Suprapubic skin (tissue), 4 donors: ENCODE data around the gene CACNA2D2. TPM values are rescaled to one million over a fixed set of nuclear protein-coding genes. Genes with fewer than 3 reads are reported as not detected.
A peak's percentile ranks its signal among the peaks of the same experiment; 100 is the strongest.

Experiments used
- DNase-seq, 2 donors: peaks; one replicate each; pipeline ENCODE4 v3.0.0-alpha.2; 2019; ENCODE audit warnings: low spot score in 2 of 2
- H3K27ac ChIP-seq: fragments of 200-600 bp; sonication (generic); one replicate; pipeline ENCODE4 v1.5.1; 2019
- H3K27me3 ChIP-seq: fragments of 200-600 bp; sonication (generic); one replicate; pipeline ENCODE4 v1.5.1; 2019
- H3K36me3 ChIP-seq: fragments of 200-600 bp; sonication (generic); one replicate; pipeline ENCODE4 v1.5.1; 2019
- H3K4me1 ChIP-seq: fragments of 200-600 bp; sonication (generic); one replicate; pipeline ENCODE4 v1.5.1; 2019
- H3K4me3 ChIP-seq: fragments of 200-600 bp; sonication (generic); one replicate; pipeline ENCODE4 v1.5.1; 2019; ENCODE audit warnings: mild to moderate bottlenecking
- H3K9me3 ChIP-seq: fragments of 200-600 bp; sonication (generic); one replicate; pipeline ENCODE4 v1.5.1; 2019
- EP300 ChIP-seq: sonication (generic); formaldehyde crosslinking; IDR thresholded peaks from one replicate; pipeline ENCODE4 v1.6.1; 2017; ENCODE audit warnings: antibody characterized with exemption
- POLR2A ChIP-seq, 2 donors: fragments of 450-650 bp; IDR thresholded peaks; one replicate each; pipeline ENCODE4 v1.6.1; 2017; ENCODE audit warnings: antibody characterized with exemption in 2 of 2, mild to moderate bottlenecking in 2 of 2, moderate library complexity in 2 of 2
- POLR2AphosphoS5 ChIP-seq, 3 donors: sonication (generic); formaldehyde crosslinking; IDR thresholded peaks; one replicate each; pipeline ENCODE4 v1.6.1; 2017; ENCODE audit warnings: antibody characterized with exemption in 3 of 3
- WGBS: methylation state at CpG from one replicate; pipeline ENCODE4 v1.1.5; 2018; 5-methylcytosine and 5-hydroxymethylcytosine counted together
- total RNA-seq, 4 donors: library from RNA; depleted of rRNA; stranded (reverse); fragments of >200 nt; gene quantifications; one replicate each; pipeline ENCODE4 v1.1.0, GENCODE V29; 2016
- TF ChIP-seq, protein P1 (sequence below), 2 donors: fragments of 200-600 bp in 1 of 2; fragments of 450-650 bp in 1 of 2; sonication (generic) in 1 of 2; IDR thresholded peaks; one replicate each; pipeline ENCODE4 v1.5.1; 2016 to 2019; ENCODE audit warnings: antibody characterized with exemption in 2 of 2, mild to moderate bottlenecking in 1 of 2, moderate library complexity in 1 of 2

Gene CACNA2D2
- 1 to 10 TPM; 1.4 to 5.6 (median 1.7) TPM for total RNA-seq

DNA sequence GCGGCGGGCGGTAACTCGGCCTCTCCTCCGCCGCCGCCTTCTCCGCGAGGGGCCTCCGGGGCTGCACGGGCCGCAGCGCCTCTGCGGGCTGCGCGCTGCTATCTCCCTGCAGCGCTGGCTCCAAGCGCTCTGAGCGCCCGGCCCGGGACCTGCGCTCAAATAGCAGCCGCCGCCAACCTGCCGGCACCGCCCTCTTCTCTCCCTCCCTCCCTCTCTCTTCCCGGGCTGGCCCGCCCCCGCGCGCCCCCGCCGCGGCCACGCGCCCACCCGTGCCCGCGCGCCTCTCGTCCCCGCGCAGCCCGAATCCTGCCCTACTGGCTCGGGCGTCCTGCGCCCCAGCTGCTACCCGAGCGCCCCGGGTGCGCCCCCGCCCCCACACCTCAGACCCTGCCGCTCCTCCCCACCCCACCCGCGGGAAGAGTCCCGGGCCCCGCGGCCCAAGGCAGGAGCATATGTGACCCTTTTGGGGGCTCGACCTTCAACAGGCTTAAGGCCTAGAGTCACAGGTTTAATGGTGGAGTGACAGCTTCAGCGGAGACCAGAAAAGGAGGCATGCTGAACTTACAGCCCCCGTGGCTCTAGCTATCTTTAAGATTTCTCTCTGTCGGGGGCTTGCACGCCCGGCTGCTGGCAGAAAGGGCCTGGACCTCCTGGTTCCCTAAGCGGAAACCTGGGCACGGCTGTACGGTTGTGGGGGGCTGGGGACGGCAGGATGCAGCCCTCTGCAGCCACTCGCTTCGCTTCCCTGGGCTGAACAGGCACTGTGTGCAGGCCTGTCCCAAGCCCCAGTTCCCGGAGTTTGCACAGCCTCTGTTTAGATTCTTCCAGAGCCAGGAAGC is at the start of gene CACNA2D2:
TSS of gene CACNA2D2 (minus strand) at position 131 of the 839 bp plus-strand sequence. CDS start 211 bp downstream, outside the sequence.
- Histone ChIP-seq H3K36me3 (no peaks in the 10 kb centered on the region), H3K4me3 (peak within 1 kb of the TSS; percentile 63), H3K9me3 (no peaks in the 10 kb centered on the region), H3K27me3 (peaks cover 27% of the 10 kb centered on the region), H3K27ac (no peak within 1 kb of the TSS), H3K4me1 (peaks cover 15% of the 10 kb centered on the region)
- TF ChIP-seq POLR2AphosphoS5 (IDR thresholded peaks at IDR 0.05) (no peak), EP300 (no peak), POLR2A (IDR thresholded peaks at IDR 0.05) (no peak)
- TF ChIP-seq, protein P1, sequence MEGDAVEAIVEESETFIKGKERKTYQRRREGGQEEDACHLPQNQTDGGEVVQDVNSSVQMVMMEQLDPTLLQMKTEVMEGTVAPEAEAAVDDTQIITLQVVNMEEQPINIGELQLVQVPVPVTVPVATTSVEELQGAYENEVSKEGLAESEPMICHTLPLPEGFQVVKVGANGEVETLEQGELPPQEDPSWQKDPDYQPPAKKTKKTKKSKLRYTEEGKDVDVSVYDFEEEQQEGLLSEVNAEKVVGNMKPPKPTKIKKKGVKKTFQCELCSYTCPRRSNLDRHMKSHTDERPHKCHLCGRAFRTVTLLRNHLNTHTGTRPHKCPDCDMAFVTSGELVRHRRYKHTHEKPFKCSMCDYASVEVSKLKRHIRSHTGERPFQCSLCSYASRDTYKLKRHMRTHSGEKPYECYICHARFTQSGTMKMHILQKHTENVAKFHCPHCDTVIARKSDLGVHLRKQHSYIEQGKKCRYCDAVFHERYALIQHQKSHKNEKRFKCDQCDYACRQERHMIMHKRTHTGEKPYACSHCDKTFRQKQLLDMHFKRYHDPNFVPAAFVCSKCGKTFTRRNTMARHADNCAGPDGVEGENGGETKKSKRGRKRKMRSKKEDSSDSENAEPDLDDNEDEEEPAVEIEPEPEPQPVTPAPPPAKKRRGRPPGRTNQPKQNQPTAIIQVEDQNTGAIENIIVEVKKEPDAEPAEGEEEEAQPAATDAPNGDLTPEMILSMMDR (IDR thresholded peaks at IDR 0.05): no peak
- DNase-seq: no peak
- WGBS: 52% methylated on average over 12 of the region's 71 CpGs

GRCh38 chr3:50552598-50552997 is 49.2 kb upstream of the CACNA2D2 start:
- TF ChIP-seq, protein P1 (IDR thresholded peaks at IDR 0.05): no peak
- no peak for TF ChIP-seq POLR2A (IDR thresholded peaks at IDR 0.05)
- no peaks in the 10 kb centered on the region for H3K36me3 ChIP-seq
- H3K4me3 ChIP-seq: no peak overlapping the region
- H3K27ac ChIP-seq: no peak overlapping the region
- 87% methylated on average over 7 of the region's 9 CpGs for WGBS
- H3K9me3 ChIP-seq: no peaks in the 10 kb centered on the region
- H3K4me1 ChIP-seq: no peaks in the 10 kb centered on the region
- no peak for DNase-seq
- H3K27me3 ChIP-seq: no peaks in the 10 kb centered on the region

DNA sequence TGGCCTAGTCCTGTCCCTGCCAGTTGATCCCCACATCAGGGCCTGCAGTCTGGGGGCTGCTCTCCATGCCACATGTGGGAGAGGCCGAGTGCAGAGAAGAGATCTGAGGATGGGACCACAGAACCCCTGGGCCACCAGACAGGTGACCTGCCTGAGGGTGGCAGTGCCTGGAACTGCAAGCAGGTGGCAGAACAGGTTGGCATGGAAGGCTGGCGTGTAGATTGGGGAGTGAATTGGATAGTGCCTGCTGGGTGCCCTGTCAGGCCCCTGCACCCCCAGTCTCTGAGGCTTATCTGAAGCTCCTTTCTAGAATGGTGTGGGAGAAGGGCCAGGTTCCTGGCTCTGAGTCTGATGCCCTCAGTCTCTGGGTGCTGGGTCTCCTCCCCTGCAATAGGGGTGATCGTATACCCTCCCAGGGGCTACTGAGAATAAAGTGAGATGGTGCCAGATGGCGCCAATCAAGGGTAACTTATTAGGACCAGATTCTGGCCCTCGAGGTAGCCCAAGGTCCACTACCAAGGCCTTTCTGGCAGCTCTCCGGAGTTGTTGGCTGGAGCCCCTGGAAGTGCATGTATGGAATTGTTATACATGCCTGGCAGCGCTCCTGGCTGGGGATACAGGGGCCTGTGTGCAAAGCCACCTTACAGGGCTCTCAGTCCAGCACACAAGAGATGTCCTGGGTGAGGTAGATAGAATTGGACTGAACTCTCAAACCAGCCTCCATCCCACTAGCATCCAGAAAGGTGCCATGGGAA is 48.4 kb upstream of the CACNA2D2 start:
- Histone ChIP-seq H3K27ac (no peak overlapping the region), H3K9me3 (no peaks in the 10 kb centered on the region), H3K4me3 (no peak overlapping the region), H3K36me3 (no peaks in the 10 kb centered on the region), H3K27me3 (no peaks in the 10 kb centered on the region), H3K4me1 (no peaks in the 10 kb centered on the region)
- no peak for TF ChIP-seq POLR2AphosphoS5 (IDR thresholded peaks at IDR 0.05)
- TF ChIP-seq POLR2A (IDR thresholded peaks at IDR 0.05): no peak
- TF ChIP-seq, protein P1 (IDR thresholded peaks at IDR 0.05): peak in 1 of 2 donors; percentile 16
- DNase-seq: no peak
- 83% methylated on average over 6 of the region's 7 CpGs for WGBS

- Histone ChIP-seq H3K4me1 (no peaks in the 10 kb centered on the region), H3K36me3 (no peaks in the 10 kb centered on the region), H3K4me3 (no peak overlapping the region), H3K27me3 (no peaks in the 10 kb centered on the region), H3K27ac (no peak overlapping the region), H3K9me3 (no peaks in the 10 kb centered on the region)
- 58% methylated on average over 9 of the region's 9 CpGs for WGBS
- TF ChIP-seq POLR2A (IDR thresholded peaks at IDR 0.05) (no peak), POLR2AphosphoS5 (IDR thresholded peaks at IDR 0.05) (no peak)
- no peak for DNase-seq
Observed at GRCh38 chr3:50551054-50551659, 47.7 kb upstream of the CACNA2D2 start.

GRCh38 chr3:50550079-50550736 is 46.8 kb upstream of the CACNA2D2 start:
- Histone ChIP-seq H3K4me1 (no peaks in the 10 kb centered on the region), H3K27ac (no peak overlapping the region), H3K27me3 (no peaks in the 10 kb centered on the region), H3K4me3 (no peak overlapping the region), H3K36me3 (no peaks in the 10 kb centered on the region), H3K9me3 (no peaks in the 10 kb centered on the region)
- 36% methylated on average over 6 of the region's 13 CpGs for WGBS
- no peak for DNase-seq
- no peak for TF ChIP-seq EP300
- TF ChIP-seq, protein P1 (IDR thresholded peaks at IDR 0.05): peak in 1 of 2 donors; percentile 76
